Activated CD4-positive, alpha-beta T cell treated with anti-CD3 and anti-CD28 coated beads for 1 hour (primary cell): ENCODE measurements around the gene PHOSPHO1.

ENCODE experiments used
- DNase-seq: peaks from one replicate; pipeline ENCODE4 v3.0.0-alpha.2; 2020

The PHOSPHO1 gene

DNA sequence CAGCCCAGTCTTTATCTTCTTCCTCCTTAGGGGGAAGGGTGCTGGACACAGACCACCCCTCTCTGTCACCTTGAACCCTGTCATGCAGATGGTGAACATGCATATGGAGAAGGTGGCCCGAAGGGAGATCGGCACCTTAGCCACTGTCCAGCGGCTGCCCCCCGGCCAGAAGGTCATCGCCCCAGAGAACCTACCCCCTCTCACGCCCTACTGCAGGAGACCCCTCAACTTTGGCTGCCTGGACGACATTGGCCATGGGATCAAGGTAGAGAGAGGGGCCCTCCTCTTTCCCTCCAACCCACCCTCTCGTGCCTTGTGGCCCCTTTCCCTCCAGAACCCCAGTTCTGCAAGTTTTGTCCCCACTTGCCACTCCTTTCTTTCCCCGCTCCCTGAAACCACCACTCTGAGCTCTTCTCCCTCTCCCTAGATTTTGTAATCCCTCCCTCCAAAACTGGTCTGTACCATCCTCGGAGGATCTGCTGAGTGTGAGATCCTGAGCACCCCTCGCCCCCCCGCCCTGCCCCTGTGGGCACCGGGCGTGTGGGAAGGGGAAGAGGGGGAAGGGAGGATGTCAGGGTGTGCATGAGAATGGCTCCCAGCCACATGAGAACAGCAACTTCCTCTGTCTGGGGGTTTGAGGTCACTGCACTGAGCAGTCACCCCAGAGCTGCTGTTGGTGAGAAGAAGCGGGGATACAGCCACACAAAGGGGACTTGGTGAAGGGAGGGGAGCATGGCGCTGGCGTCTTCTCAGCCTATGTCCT lies 12.8 kb downstream of the PHOSPHO1 start:
- DNase-seq: peak; percentile 43

DNA sequence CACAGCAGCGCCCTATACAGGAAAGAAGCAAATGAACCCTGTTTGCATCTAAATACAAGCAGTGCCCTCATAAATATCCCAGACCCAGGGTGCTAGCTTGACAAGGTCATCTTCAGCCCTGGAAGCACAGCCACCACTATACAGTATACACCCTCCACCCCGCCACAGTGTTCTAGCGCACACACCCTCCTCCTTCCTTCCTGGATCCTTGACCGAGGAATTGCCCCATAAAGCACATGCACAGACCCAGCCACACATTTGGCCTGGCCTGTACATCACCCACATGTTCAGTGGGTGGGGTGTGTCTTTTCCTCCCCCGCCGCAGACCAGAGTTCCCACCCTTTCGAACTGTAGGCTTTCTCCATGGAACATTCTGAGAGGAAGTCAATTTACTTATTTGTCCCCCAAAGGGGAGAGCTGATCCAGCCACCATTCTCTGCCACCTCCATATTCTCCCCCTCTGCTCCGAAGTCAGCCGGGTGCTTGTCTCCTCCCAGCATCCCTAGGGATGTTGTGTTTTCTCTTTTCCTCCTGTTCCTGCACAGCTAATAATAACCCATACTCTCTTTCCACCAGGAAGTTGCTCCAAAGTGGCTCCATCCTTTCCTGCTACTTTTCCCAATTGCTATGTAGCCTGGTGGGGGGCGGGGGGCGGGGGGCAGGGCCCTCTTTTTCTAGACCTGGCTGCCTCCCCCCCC lies 13.5 kb downstream of the PHOSPHO1 start:
- no peak for DNase-seq

DNA sequence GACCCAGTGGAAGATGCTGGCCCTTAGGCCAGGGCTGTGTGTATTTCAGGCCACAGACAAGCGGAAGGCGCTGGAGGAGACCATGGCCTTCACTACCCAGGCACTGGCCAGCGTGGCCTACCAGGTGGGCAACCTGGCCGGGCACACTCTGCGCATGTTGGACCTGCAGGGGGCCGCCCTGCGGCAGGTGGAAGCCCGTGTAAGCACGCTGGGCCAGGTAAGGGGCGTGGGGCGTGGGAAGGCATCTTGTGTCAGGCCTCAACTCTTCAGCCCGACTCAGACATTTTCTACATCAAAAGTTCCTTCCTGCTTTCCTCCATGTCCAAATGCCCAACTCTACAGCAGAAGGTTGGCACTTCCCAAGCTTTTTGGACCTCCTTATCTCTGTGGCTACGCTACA lies 14.1 kb downstream of the PHOSPHO1 start:
- no peak for DNase-seq

DNA sequence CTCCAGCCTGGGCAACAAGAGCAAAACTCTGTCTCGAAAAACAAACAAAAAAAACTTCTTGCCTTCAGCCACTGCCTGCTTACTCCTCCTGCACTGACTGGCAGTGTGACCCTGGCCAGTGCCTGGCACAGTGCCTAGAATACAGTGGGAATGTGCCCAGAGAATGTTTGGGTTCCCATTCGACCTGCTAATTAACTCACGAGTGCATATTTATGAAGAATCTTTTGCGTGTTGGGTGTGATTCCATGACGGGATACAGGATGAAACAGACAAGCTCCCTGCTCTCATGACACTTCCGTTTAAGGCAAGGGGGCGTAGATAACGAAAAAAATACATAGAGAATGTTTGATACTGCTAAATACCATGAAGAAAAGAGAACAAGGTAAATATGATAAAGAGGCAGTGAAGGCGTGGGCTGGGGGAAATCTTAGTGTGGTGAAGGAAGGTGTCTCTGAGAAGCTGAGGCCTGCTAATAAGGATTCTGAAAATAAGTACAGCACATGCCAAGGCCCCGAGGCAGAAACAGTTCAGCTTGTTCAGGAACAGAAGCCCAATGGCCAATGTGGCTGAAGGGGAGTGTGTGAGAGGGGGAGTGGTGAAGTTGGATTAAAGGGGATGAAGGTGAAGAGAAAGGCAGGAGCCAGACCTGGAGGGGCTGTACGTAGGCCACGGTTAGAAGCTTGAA lies 15.8 kb downstream of the PHOSPHO1 start:
- DNase-seq: no peak

DNA sequence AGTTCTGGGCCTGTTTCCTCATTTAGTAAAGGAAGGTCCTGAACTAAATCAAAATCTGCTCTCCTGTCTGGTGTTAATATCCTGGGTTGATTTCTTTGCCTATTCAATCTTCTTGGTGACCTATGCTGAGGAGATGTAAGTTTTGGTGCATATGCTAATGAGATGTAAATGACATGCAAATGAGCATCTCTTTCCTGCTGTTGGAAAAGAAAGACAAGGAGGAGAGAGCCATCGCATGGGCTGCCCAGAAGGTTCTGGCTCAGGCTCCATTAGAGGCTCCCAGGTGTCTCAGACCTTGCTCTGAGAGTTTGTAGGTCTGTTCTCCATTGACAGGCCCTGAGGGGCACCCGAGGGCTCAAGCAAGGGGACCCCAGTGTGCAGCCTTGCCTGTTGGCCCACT lies 16.7 kb downstream of the PHOSPHO1 start:
- DNase-seq: no peak

DNA sequence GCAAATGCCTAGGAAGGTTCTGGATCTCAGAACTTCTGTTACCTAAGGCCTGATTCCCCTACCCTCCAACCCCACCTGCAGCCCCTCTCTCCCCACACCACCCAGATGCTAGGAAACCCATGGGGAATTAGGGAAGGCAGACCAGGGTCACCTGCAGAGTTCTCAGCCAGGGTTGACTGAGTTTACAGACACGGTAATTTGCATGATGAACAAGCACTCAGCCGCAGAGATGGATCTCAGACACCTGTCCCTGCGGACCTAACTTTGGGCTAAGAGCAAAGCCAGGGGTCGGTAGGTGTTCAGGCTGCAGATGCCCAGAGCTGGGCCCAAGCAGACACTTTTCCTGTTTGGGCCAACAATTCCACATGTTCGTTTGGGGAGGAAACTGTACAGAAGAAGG lies 17.2 kb downstream of the PHOSPHO1 start:
- no peak for DNase-seq

DNA sequence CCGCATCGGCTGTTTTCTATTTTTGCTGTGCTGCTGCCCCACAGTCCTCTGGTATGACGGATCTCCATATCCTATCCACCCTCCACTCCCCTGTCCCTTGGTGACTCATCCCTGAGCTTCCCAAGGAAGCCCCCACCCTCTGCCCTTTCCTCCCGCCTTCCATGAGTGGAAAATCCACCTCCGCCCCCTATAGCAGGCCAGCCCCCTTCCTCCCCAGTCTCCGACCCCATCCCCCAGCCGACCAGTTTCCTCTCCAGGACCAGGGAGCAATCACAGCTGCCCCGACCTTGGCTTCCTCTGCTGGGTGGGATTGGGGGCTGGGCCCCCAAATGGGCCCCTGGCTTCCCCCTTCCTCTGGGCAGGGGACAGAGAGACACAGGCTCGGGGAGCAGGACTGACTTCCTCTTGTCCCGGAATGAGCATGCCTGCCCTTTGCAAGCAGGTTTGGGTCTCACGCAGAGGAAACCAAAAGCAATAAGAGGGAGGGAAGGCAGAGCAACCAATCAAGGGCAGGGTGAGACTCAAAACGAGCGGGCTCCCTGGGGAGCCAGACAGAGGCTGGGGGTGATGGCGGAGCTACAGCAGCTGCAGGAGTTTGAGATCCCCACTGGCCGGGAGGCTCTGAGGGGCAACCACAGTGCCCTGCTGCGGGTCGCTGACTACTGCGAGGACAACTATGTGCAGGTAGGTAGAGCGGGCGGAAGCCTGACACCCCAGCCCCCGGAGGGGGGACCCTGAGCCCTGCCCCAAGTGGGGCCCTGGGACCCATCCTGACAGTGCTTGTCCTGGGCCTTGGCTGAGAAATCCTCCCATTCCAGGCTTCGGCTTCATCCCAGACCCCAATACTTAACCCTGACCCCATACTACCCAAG lies 20.2 kb downstream of the PHOSPHO1 start, which contains the start of the genes ABI3 and GNGT2:
Gene ABI3 (plus strand): TSS at position 550 of the 872 bp plus-strand sequence. CDS start 18 bp downstream, at position 568.
Gene GNGT2 (minus strand): TSS at position 417 of the 872 bp plus-strand sequence. CDS start 3,152 bp downstream, outside the sequence.
- DNase-seq: peak; percentile 41

DNA sequence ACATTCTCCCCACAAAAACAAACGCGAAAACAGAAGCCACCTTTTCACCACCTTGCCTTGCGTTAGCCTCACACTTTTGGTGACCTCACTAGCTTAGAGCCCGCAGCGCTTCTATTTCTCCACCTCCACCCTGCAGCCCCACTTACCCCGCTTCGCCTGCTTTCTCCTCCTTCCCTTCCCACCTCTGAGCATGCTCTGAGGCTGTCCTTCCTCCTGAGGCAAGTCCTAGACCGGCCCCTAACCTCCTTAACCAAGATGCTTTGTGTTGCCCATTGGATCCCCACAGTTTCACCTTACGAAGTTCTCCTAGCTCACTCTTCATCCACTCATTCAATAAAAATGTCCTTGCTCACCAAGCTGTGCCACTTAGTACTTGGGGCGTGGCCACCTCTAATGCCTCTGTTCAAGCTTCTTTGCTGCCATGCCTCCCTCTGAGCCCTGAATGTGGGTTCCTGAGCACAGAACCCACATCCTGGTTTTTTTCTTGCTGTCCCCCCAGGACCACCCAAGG lies 21.5 kb downstream of the PHOSPHO1 start:
- no peak for DNase-seq

DNA sequence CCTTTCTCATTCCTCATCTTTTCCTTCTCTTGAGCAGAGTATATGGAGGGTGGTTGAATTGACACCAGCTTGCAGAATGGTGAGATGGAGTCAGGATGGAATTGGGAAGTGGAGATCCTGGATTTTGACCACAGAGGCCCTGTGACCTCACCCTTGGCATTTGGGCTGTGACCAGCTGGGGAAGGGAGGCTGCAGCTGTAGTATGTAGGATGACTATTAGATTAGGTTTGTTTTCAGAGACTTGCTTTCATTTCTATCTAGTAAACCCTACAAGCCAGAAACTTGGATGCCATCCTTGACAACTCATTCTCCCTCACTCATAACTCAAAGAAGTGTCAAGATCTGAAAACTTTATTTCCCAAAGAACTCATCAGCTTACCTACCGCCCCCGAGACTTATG lies 26.1 kb downstream of the PHOSPHO1 start:
- no peak for DNase-seq

DNA sequence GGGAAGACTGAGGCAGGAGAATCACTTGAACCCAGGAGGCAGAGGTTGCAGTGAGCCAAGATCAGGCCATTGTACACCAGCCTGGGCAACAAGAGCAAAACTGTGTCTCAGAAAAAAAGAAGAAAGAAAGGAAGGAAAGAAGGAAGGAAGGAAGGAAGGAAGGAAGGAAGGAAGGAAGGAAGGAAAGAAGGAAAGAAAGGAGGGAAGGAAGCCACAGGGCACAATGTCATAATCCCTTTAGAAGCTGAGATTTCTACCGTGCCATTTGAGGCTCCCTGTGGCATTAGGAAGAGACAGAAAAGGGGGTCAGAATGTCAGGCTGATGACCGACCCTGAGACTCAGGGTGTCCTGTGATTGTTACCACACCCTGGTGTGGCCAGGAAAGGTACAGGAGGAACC lies 26.8 kb downstream of the PHOSPHO1 start:
- DNase-seq: no peak

DNA sequence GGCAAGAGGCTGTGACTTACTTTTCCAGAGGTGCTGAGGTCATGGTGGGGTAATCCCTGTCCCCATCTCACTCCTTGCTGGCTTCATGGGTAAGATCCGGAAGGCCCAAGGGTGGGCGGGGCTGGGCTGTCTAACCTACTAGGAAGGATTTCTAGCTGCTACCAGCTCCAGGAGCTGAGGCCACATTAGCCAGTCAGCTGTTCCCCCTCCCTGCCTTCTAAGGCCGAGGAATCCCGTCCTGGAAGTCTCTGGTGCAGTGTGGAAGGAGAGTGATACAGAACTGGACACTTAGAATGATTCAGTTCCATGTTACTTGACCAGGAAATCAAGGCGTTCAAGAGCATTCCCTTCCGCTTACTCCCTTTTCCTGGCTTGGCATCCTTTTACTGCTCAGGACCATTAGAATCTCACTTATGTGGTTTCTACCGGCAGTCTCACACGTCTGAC lies 29.1 kb downstream of the PHOSPHO1 start:
- no peak for DNase-seq

DNA sequence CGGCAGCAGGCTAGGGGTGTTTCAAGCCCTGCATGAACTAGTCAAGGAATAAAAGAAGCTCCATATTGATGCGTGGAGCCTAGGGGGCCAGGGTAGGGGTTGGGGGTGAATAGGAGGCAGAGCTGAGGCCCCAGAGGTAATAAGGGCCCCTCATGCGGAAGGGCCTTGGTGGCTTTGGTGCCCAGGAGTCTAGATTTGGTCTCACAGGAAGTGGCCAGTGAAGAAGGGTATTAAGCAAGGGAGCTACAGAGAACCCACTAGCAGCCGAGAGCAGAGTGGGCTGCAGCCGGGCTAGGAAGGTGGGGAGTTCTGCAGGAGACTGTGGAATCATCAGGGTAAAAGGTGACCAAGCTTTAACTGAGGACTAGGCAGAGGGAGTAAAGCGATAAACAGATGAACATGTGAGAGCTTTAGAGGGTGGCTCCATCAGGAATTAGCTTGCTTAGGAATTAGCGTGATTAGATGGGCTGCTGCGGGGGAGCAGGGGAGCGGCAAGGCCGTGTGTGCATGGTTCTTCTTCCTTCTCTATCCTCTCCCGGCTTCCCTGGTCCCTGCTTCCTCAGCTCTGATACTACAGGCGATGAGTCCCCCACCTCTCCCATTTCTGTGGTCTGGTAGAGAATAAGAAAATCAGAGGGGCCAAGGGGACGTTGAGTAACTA lies 30.0 kb downstream of the PHOSPHO1 start:
- no peak for DNase-seq

DNA sequence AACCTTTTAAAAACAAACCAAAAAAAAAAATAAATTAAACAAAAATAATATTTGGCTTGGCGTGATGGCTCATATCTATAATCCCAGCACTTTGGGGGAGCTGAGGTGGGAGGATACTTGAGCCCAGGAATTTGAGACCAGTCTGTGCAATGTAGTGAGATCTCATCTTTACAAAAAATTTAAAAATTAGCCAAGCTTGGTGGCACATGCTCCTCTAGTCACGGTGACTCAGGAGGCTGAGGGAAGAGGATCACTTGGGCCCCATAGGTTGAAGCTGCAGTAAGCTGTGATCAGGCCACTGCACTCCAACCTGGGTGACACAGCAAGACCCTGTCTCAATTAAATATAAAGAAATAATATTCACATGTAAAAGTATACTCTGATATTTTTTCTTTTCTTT lies 32.4 kb downstream of the PHOSPHO1 start:
- no peak for DNase-seq

DNA sequence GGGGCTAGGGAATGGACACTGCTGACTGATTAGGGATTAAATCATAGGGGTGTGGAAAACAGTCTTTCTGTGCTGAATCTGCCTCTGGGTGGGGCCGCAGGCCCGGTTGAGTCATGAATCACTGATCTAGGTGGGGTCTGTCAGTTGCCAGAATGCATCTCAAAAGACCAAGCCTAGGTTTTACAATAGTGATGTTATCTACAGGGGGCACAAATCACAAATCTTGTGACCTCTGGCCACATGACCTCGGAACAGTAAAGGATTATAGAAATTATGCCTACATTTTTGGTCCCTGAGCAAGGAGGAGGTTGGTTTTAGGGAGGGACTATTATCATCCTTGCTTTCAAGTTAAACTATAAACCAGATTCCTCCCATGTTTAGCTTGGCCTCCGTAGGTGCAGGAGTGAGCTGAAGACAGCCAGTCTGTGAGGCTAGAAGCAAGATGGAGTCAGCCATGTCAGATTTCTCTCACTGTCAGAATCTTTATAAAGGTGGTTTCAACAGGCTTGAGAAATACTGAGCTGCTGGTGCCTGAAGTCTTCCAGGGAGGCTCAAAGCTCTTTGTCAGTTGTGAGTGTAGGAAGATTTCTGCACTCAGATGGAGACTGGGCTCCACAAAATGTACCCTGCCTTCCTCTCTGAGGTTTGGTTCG lies 33.1 kb downstream of the PHOSPHO1 start:
- DNase-seq: no peak

DNA sequence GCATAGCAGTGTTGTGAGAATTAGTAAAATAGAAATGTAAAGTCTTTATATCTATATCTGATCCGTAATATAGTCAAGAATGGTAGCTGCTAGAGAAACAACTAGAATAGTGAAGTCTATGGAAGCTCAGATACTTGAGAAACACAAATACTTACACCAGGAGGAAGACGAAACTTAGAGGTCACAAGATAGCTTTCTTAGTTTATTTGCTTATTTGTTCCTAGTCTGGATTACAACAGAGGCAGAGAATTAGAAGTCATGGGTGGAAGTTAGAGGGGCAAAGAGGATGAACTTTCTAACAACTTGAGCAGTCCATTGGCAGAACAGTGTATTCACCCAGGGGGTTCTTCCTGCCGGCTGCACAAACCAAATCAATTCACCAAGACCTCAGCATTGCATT lies 34.1 kb downstream of the PHOSPHO1 start:
- no peak for DNase-seq

DNA sequence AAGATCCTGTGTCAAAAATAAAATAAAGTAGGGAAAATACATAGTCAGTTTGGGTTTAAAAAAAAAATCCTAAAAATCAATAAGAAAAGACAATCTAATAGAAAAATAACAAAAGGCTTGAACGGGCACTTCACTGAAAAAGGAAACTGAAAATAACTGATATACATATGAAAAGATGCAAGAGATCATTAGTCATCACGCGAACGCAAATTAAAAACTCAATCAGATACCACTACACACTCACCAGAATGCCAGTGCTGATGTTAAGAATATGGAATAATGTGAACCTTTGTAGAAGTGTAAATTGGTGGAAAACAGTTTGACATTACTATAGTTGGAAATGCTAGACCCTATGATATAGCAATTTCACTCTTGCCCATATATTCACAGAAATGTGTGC lies 34.8 kb downstream of the PHOSPHO1 start:
- DNase-seq: no peak

DNA sequence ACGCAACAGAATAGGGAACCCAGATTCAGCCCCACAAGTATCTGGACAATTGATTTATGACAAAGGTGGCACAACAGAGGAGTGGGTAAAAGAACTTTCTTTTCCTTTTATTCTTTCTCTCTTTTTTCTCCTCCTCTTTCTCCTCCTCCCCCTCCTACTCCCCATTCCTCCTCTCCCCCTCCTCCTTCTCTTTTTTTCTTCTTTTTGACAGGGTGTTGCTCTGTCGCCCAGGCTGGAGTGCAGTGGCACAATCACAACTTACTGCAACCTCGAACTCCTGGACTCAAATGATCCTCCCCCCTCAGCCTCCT lies 36.3 kb downstream of the PHOSPHO1 start:
- no peak for DNase-seq

DNA sequence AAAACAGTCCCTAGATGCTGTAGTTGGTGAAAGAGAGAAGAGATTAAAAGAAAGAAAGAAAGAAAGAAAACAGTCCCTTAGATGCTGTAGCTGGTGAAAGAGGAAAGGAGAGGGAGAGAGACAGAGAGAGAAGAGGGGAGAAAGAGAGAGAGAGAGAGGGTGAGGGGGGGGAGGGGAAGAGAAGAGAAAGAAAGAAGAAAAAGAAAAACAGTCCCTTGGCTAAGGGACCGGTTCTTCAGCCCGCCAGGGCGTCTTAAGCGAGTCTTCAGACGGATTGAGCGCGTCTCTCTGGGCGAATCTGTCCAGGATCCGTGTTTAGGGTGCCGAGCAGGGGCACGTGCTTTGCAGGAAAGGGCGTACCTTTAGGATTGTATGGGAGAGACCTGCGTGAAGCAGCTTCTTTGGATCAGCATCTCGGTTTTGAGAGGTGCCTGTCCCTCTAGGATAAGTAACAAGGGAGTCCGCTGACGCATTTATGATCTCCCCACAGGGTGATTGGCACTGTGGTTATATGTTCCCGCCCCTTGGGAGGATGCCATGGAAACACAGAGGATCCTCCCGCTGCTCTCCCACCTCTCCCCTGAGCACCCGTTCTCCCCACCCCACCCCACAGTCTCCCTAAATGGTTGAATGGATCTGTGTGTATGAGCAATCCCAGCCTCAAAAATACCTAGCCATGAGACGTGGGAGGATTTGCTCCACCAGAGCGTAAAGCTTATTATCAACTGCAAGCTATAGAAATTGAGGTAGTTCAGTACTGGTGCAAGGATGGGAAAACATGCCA lies 36.9 kb downstream of the PHOSPHO1 start:
- no peak for DNase-seq

DNA sequence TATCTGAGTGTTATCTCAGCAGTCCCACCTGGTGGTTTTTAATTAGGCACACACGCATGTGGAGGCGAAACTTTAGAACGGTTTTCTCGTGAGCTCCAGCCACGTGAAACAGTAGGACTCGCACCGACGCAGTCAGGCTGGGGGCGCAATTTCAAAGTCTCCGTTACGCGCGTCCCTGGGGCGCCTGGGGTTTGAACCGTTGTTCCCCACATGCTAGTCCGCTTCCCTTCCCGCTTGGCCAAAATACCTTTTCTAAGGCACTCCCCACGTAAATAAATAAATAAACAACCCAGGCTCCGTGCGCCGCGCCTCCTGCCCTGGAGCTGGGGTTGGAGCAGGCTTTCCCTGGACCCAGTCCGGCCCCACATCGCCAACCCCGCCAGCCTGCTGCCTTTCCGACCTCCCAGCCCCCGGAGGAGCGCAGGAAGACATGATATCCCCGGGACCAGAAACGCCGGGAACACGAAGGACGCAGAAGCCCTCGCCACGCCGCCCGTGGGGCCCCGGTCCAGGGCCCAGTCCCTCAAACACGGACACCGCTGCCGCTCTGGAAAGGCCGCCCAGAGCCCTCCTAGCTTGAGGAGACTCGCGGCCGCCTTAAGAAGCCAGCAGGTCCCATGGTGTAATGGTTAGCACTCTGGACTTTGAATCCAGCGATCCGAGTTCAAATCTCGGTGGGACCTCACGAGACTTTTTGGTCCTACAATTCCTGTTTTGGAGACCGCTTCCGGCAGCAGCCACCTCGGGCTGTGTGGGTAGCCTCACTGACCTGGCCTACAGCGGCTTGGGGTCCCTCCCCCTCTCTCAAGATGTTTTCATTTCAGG lies 38.5 kb downstream of the PHOSPHO1 start:
- peak; percentile 90 for DNase-seq
